IPS DF 4.7 (cell line): ENCODE data around the gene AIFM2.
"Not testable (repeated sequence)": the region's sequence is repeated elsewhere in the genome, so short reads cannot be mapped to it uniquely, and the experiment has no call there.

Experiments used
- DNase-seq: peaks from one replicate; pipeline ENCODE4 v3.0.0-alpha.2; 2013; ENCODE audit warnings: low spot score; ENCODE audit errors: extremely low read depth

Gene AIFM2

DNA sequence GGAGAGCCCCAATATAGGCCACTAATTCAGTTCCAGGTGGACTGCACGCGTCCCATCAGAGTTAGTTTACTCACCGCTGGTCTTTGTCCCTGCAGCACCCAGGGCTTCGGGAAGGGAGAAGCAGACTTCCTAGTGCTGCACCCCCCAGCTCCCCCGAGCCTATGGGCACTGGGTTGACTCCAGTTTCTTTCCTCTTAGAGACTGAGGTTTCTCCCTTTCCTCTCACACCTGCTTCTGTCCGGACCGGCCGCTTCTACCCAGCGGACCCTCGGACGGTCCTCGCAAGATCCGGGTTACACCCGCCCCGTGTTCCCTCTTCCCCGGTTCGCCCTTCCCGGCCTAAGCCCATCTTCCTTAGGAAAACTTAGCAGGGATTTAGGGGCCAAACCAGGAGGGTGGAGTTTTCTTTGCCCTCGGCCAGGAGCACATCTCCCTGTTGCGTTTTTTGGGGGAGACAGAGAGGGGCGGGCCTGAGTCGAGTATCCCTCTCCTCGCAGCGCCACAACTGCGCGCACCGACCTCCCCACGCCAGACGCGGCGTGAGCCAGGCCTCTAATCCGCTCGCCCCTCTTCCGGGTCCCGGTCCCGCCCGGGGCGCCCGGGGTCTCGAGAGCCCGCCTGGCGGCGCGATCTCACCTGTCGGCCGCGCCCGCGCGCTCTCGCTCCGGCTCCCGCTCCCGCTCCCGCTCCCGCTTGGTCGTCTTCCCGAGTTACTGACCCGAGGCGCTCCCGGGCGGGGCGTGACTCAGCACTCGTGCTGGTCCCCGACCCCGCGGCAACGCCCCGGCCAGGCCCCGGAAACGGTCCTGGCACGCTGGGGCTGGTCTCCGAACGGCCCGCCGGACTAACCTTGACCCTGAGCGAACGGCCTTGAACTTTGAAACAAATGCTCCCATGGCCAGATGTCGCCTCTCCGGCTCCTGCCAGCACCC lies at the start of gene AIFM2:
AIFM2 (minus strand) TSS at position 728 of the 932 bp plus-strand sequence. CDS start 8,741 bp downstream, outside the sequence.
- DNase-seq = no peak

DNA sequence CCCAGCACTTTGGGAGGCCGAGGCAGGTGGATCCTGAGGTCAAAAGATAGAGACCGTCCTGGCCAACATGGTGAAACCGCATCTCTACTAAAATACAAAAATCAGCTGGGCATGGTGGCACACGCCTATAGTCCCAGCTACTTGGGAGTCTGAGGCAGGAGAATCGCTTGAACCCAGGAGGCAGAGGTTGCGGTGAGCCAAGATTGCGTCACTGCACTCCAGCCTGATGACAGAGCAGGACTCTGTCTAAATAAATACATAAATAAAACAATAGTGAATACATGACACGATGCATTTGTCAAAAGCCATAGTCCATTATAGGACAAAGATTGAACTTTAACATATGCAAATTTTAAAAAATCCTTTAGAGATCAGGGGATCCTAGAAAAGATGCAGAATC lies 46.6 kb upstream of the AIFM2 start:
- DNase-seq = not testable (repeated sequence)

DNA sequence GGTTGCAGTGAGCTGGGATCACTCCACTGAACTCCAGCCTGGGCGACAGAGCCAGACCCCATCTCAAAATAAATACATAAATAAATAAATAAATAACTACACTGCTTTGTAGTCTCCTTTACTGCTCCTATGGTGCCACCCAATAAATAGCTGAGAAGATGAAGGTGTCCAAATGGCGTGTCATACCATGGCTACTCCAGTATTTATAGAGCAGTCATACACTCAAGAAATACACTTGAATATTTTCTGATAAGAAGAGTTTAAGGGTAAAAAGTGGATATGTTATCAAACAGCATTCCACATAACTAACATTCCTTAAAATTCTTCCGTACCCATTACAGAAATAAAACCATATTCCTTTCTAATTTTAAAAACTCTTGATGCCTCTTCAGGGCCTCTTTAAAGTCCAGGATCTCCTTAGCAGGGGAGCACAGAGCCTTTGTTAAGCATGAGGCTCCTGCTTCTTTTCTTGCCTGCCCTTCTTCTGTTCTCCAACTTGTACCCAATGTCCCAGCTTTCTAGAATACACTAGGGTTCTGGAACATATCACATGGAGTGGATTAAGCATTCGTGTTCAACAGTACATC lies 45.6 kb upstream of the AIFM2 start:
- no peak for DNase-seq

DNA sequence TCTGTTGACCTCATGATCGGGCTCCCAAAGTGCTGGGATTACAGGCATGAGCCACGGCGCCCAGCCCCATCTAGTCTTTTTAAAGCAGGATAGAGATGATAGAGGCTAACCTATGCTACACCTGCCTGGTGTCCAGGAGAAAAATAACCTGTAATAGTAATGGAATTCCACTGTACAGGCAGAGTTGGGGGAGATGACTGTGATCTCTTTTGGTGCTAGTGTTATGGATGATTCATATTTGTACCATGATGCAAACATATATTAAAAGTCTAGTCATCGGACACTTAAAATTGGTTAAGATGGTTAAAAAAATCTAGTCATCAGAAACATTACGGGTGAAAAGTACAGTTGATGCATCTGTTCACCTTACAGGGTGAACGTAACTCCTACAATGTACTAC lies 43.8 kb upstream of the AIFM2 start:
- no peak for DNase-seq

DNA sequence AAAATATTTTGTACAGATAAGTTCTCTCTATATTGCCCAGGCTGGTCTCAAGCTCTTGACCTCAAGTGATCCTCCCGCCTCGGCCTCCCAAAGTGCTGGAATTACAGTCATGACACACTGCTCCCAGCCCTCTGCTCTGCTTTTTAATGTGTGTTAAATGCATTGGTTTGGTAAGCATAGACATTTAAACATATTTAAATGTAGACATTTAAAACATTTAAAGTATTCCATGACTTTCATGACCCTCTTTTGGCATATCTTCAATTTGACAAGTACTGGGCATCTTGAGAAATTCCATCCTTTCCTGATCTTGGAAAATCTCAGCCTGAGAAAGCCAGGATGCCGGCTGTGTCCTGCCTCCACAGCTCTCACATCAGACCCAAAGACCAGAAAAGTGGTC lies 42.9 kb upstream of the AIFM2 start:
- DNase-seq = no peak

DNA sequence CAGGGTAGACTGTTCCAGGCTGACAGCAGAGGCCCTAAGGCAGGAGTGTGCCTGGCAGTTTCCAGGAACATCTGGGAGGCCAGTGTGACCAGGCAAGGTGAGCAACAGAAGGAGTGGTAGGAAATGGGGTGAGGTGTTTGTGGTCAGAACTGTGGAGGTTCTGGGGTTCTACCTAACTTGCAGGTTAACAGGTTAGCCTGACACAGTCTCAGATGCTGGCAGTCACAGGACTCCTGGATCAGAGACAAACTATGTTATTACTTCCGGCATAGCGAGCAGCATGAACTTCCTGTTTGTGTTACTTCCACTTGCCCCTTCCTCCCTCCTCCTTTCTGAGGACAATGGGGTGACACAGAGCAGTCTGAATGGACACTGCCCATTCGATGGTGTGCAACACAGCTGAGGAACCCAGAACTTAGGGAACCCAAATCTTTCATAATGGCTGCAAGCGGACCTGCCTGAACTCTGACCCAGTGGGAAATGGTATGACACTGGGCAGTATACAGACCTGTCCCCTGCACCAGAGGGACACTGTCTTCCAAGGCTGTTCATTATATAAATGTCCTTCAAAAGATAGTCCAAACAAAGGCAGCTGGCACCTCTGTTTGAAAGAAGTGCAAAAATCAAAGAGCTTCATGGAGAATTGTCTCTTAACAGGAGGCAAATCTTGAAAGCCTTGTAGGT lies 41.6 kb upstream of the AIFM2 start:
- no peak for DNase-seq

DNA sequence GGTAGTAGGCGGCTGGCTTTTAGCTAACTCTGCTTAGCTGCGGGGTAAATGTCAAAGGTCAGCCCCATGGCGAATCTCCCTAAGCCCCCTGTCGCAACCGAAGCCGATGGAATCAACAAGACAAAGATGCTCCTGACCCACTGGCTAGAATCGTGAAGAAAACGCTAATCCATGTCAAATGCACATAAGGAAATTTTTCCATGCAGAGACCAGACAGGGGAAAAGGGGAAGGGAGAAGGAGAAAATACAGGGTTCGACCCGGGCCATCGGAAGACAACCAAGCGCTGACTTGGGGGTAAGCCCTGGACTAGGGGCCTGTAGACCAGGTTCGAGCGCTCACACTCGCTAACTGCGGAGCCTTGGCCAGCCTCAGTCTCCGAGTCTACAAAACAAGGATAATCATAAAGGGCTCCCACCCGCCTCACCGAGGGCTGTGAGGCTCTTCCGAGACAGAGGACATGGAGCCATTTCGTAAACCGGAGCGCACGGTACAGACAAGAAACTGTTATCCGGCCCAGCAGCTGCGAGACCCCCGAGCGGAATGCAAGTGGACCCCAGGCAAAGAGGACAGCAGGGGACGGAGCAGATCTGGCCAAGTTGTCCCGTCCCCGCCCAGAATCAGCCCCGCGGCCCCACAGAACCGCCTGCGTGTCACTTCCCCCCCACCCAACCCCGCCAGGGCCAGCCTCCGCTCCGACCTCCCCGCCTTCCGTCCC lies 37.2 kb upstream of the AIFM2 start:
- DNase-seq = no peak

DNA sequence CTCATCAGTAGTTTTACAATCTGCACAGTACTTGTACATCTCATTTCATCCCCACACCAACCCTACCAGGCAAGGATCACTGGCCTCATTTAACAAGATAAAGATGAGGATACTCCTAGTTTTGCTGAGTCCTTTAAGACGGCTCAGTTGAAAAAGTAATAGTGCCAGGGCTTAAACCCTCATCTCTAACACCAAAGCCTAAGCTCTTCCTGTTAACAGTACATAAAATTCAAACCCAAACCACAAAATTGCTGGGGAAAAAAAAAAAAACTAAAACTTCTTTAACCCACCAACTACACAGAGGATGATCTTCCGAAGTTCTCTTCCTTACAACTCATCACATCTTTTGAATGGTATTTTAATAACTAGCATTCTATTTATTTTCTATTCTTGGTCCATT lies 36.4 kb upstream of the AIFM2 start:
- DNase-seq = no peak

DNA sequence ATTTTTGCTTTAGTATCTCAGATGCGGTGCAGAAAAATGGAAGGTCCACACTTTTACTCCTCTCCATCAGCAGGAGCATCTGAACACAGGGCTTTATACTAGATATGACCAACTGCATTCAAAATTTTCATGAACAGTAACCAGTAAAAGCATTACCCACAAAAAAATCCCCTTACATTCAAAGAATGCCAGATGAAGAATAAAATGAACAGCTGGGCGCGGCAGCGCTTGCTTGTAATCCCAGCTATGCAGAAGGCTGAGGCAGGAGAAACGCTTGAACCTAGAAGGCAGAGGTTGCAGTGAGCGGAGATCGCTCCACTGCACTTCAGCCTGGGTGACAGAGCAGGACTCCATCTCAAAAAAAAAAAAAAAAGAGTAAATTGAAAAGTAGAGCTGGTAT lies 34.6 kb upstream of the AIFM2 start:
- no peak for DNase-seq

DNA sequence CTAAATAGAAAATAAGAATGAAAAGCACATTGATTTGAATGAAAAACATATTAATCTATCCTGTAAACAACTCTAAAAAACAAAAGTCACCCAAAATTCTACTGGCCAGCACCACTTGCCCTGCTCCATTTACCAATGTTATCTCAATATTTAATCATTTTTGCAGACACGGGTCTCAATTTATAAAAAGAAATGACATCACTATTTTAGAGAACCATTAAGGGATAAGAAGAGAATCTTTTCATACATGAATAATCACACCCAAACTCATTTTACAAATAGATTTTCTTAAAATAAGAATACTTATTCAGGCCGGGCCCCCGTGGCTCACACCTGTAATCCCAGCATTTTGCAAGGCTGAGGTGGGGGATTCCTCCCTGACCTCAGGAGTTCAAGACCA lies 33.8 kb upstream of the AIFM2 start:
- DNase-seq = no peak

DNA sequence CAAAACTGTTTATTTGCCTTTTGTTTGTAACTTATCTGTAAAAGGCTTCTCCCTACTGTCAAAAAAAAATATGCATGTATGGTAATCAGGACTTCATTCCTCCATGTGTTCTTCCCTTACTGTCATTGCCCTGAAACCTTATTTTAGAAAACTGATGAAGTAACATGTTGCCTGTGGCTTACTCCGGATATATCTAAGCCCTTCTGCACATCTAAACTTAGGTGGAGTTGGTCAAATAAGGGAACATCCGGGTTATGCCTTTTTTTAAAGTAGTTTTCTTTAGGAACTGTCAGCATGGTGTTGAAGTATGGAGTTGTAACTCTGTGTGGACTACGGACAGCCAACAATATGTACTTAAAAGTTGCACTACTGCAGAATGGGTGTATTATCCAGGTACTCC lies 31.5 kb upstream of the AIFM2 start:
- no peak for DNase-seq

DNA sequence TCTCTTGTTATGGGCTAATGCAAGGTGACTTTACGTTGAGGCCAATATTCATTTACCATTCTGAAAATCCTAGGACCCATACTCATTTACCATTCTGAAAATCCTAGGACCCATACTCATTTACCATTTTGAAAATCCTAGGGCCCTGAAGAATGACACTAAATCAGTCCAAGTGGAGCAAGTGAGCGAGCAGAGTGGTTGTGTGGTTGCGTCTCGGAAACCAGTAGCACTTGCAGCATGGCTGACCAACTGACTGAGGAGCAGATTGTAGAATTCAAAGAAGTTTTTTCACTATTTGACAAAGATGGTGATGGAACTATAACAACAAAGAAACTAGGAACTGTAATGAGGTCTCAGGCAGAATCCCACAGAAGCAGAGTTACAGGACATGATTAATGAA lies 30.8 kb upstream of the AIFM2 start:
- DNase-seq = no peak

DNA sequence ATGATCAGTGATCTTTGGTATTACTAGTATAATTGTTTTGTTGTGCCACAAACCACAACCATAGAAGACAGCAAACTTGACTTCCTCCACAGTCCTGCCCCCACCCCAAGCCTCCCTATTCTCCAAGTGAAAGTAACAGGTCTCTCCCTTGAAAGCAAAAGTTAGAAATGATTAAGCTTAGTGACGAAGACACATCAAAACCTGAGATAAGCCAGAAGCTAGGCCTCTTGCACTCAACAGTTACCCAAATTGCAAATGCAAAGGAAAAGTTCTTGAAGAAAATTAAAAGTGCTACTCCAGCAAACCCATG lies 30.2 kb upstream of the AIFM2 start:
- no peak for DNase-seq

DNA sequence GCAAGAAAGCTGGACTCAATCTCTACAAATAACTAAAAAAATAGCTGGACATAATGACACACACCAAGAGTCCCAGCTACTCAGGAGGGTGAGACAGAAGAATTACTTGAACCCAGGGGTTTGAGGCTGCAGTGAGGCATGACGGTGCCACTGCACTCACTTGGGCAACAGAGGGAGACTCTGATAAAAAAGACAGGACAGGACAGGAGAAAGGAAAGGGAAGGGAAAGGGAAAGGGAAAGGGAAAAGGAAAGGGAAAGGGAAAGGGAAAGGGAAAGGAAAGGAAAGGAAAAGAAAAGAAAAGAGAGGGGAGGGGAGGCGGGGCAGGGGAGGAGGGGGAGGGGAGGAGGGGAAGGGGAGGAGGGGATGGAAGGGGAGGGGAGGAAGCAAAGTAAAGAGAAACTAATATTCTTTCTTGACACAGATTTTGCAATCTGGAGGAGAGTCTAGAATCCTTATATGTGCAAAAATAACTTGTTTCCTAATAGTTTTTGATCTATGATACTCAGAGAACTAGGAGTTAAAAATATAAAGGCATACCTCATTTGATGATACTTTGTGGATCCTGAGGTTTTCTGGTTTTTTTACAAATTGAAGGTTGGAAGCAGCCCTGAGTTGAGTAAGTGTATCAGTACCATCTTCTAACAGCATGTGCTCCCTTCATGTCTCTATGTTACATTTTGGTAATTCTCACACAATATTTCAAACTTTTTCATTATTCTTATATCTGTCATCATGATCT lies 29.7 kb upstream of the AIFM2 start:
- no peak for DNase-seq

DNA sequence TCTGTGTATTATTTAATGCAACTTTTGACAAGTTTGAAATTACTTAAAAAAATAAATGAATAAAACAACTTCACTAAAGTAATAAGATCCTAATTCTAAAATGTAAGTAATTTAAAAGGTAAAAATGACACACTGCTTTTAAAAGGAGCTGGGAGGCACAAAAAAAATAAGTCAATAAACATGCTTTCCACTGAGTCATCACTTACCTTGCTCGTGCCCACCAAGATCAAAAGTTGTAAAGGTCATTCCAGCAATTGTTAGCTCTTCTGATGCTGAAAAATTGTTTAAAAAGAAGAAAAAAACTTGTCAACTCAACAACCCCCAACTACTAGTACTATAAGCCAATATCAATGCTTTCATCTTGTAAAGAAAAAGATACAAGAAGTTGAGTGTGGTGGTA lies 28.2 kb upstream of the AIFM2 start:
- no peak for DNase-seq

DNA sequence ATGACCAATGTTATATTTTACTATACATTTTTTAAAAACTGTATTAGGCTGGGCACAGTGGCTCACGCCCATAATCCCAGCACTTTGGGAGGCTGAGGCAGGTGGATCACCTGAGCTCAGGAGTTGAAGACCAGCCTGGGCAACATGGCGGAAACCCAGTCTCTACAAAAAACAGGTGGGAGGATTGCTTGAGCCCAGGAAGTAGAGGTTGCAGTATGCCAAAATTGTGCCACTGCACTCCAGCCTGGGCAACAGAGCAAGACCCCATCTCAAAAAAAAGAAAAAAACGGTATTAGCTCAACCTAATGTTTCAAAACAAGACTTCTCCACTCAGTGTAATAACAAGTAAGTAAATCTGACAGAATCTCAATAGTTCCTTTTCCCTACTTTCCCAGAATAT lies 26.7 kb upstream of the AIFM2 start:
- not testable (repeated sequence) for DNase-seq

DNA sequence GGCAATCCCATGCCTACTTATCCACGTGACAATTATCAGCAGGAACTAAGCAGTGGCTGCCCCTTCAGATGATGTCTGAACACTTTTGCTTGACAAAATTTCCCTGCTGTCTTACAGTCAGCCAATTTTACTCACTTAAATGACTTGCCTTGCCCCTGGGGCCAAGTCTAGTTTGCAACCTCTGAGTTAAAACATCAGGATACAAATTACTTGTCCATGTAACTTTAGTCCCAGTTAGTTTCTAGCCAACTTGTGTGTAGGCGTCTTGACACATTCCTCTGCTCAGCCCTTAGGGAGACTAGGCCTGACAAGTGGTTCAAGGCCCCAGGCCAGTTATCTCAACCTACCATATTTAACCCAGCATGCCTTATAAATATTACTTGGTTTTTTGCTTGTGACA lies 25.5 kb upstream of the AIFM2 start:
- no peak for DNase-seq

DNA sequence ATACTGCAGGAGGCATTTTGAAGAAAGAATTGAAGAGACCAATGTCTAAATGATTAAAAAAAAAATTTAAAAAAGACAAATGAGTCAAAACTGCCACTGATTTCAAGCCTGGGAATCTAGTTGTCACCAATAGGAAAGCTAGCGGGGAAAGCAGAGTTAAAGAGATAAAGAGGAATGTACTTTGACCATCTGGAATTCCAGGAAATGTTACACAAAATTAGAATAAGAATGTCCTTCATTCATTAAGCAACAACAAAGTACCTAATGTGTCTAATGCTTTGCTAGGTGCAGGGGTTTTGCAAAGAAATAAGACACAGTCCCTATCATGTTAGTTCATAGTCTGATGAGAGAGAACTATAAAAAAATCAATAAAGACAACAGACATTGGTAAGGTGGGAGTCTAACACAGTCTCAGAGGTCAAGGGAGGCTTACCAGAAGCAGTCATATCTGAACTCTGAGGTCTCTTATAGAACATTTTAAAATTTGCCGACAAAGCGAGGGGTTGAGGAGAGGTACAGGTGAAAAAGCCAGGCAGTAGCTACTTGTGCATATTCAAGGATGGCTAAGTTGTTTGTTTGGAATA lies 22.7 kb upstream of the AIFM2 start:
- DNase-seq = no peak

DNA sequence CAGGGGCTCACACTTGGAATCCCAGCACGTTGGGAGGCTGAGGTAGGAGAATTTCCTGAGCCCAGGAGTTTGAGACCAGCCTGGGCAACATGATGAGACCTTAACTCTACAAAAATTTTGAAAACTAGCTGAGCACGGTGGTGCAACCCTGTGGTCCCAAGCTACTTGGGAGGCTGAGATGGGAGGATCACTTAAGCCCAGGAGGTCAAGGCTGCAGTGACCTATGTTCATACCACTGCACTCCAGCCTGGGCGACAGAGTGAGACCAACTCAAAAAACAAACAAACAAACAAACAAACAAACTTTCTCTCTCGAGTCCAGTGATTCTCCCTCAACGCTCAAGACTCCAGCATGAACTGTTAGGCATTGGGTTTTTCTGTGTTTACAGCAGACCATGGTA lies 15.9 kb upstream of the AIFM2 start:
- no peak for DNase-seq

DNA sequence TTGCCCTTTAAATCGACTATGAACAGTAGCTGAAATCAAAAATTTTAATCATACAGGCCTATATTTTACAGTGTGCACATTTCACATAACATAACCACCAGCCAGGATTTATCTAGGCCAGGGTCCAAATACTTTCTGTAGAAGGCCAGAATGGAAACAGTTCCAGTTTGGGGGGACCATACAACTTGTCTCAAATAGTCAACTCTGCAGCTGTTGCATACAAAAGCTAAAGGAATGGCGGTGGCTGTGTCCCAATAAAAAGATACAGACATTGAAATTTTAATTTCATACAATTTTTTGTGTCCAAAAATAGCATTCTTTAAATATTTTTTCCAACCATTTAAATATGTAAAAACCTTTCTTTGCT lies 14.6 kb upstream of the AIFM2 start:
- DNase-seq = no peak
